ENCODE results near the gene UBALD1. TPM values are rescaled to one million over a fixed set of nuclear protein-coding genes. Genes with fewer than 3 reads are reported as not detected.

UBALD1 gene
- total RNA-seq, 1 donor from 2014 or later: 17.6 TPM

GRCh38 chr16:4648917-4649316 is 34.2 kb upstream of the UBALD1 start:
- no peaks in the 10 kb centered on the region for H3K9me3 Mint-ChIP-seq
- no peak overlapping the region for H3K4me3 Mint-ChIP-seq
- H3K4me1 Mint-ChIP-seq: no peaks in the 10 kb centered on the region
- no peak for DNase-seq (ENCODE audit: low read depth, low spot score)
- TF ChIP-seq, protein P1, sequence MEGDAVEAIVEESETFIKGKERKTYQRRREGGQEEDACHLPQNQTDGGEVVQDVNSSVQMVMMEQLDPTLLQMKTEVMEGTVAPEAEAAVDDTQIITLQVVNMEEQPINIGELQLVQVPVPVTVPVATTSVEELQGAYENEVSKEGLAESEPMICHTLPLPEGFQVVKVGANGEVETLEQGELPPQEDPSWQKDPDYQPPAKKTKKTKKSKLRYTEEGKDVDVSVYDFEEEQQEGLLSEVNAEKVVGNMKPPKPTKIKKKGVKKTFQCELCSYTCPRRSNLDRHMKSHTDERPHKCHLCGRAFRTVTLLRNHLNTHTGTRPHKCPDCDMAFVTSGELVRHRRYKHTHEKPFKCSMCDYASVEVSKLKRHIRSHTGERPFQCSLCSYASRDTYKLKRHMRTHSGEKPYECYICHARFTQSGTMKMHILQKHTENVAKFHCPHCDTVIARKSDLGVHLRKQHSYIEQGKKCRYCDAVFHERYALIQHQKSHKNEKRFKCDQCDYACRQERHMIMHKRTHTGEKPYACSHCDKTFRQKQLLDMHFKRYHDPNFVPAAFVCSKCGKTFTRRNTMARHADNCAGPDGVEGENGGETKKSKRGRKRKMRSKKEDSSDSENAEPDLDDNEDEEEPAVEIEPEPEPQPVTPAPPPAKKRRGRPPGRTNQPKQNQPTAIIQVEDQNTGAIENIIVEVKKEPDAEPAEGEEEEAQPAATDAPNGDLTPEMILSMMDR (conservative IDR thresholded peaks at IDR 0.05): no peak
- no peaks in the 10 kb centered on the region for H3K27me3 Mint-ChIP-seq (ENCODE audit: low read depth)
- H3K27ac Mint-ChIP-seq (ENCODE audit: unreplicated experiment): no peak overlapping the region
- H3K36me3 Mint-ChIP-seq (ENCODE audit: low read depth): peaks cover 13% of the 10 kb centered on the region

GRCh38 chr16:4647644-4647980 is 32.9 kb upstream of the UBALD1 start:
- no peak overlapping the region for H3K4me3 Mint-ChIP-seq
- H3K4me1 Mint-ChIP-seq: no peaks in the 10 kb centered on the region
- no peak overlapping the region for H3K27ac Mint-ChIP-seq (ENCODE audit: unreplicated experiment)
- no peaks in the 10 kb centered on the region for H3K9me3 Mint-ChIP-seq
- no peak for DNase-seq (ENCODE audit: low read depth, low spot score)
- H3K27me3 Mint-ChIP-seq (ENCODE audit: low read depth): no peaks in the 10 kb centered on the region
- H3K36me3 Mint-ChIP-seq (ENCODE audit: low read depth): peaks cover 13% of the 10 kb centered on the region
- TF ChIP-seq, protein P1 (conservative IDR thresholded peaks at IDR 0.05): no peak

GRCh38 chr16:4646773-4647643 is 32.3 kb upstream of the UBALD1 start:
- H3K36me3 Mint-ChIP-seq (ENCODE audit: low read depth): peaks cover 13% of the 10 kb centered on the region
- H3K27me3 Mint-ChIP-seq (ENCODE audit: low read depth): no peaks in the 10 kb centered on the region
- no peaks in the 10 kb centered on the region for H3K9me3 Mint-ChIP-seq
- no peak overlapping the region for H3K27ac Mint-ChIP-seq (ENCODE audit: unreplicated experiment)
- no peak overlapping the region for H3K4me3 Mint-ChIP-seq
- no peaks in the 10 kb centered on the region for H3K4me1 Mint-ChIP-seq
- TF ChIP-seq, protein P1 (conservative IDR thresholded peaks at IDR 0.05): no peak
- no peak for DNase-seq (ENCODE audit: low read depth, low spot score)

DNA sequence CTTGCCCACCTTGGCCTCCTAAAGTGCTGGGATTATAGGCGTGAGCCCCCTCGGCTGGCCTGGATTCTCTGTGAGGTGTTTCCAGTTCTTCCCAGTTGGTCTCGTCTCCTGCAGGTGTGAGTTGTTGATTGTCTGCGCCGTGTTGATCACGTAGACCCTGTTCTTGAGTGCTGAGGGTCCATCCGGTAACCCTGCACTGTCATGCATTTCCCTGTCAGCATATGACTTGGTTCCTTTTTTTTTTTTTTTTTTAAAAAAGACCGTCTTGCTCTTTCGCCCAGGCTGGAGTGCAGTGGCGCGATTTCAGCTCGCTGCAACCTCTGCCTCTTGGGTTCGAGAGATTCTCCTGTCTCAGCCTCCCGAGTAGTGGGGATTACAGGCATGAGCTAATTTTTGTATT is 27.2 kb upstream of the UBALD1 start:
- Mint-ChIP-seq H3K9me3 (no peaks in the 10 kb centered on the region), H3K4me3 (no peak overlapping the region), H3K4me1 (peaks cover 7% of the 10 kb centered on the region), H3K27me3 (ENCODE audit: low read depth) (no peaks in the 10 kb centered on the region), H3K36me3 (ENCODE audit: low read depth) (no peaks in the 10 kb centered on the region), H3K27ac (ENCODE audit: unreplicated experiment) (no peak overlapping the region)
- TF ChIP-seq, protein P1 (conservative IDR thresholded peaks at IDR 0.05): no peak
- DNase-seq (ENCODE audit: low read depth, low spot score): no peak

DNA sequence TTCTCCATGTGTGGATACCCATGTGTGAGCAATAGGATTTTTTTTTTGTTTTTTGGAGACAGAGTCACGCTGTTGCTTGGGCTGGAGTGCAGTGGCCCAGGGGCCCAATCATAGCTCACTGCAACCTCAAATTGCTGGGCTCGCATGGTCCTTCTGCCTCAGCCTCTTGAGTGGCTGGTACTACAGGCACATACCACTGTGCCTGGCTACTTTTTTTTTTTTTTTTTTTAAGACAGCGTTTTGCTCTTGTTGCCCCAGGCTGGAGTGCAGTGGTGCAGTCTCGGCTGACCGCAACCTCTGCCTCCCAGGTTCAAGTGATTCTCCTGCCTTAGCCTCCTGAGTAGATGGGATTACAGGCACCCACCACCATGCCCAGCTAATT is 26.6 kb upstream of the UBALD1 start:
- no peak overlapping the region for H3K4me3 Mint-ChIP-seq
- peaks cover 7% of the 10 kb centered on the region for H3K4me1 Mint-ChIP-seq
- H3K27me3 Mint-ChIP-seq (ENCODE audit: low read depth): no peaks in the 10 kb centered on the region
- TF ChIP-seq, protein P1 (conservative IDR thresholded peaks at IDR 0.05): no peak
- H3K27ac Mint-ChIP-seq (ENCODE audit: unreplicated experiment): no peak overlapping the region
- no peaks in the 10 kb centered on the region for H3K36me3 Mint-ChIP-seq (ENCODE audit: low read depth)
- H3K9me3 Mint-ChIP-seq: no peaks in the 10 kb centered on the region
- DNase-seq (ENCODE audit: low read depth, low spot score): no peak
